Tibial artery (tissue), 4 donors: ENCODE results near the gene IPO4.

Source experiments
- DNase-seq, 2 donors: peaks; one replicate each; pipeline ENCODE4 v3.0.0-alpha.2; 2019
- H3K27ac ChIP-seq, 2 donors: fragments of 200-600 bp; sonication (generic) in 1 of 2; 1 replicate in 1 of 2; 2 replicates in 1 of 2; pipeline ENCODE4 v1.5.1; 2018 to 2019; ENCODE audit warnings: mild to moderate bottlenecking in 1 of 2
- H3K27me3 ChIP-seq, 2 donors: fragments of 200-600 bp; sonication (generic) in 1 of 2; one replicate each; pipeline versions ENCODE4 v1.5.1 to v1.6.0; 2016 to 2019
- H3K36me3 ChIP-seq, 3 donors: fragments of 200-600 bp; sonication (generic) in 2 of 3; one replicate each; pipeline ENCODE4 v1.5.1; 2016 to 2019; ENCODE audit warnings: mild to moderate bottlenecking in 2 of 3
- H3K4me1 ChIP-seq, 4 donors: fragments of 200-600 bp; sonication (generic) in 2 of 4; 1 replicate in 3 of 4; 2 replicates in 1 of 4; pipeline ENCODE4 v1.5.1; 2016 to 2019
- H3K4me3 ChIP-seq, 2 donors: fragments of 200-600 bp; sonication (generic) in 1 of 2; 1 replicate in 1 of 2; 2 replicates in 1 of 2; pipeline ENCODE4 v1.5.1; 2018 to 2019; ENCODE audit warnings: mild to moderate bottlenecking in 2 of 2
- H3K9me3 ChIP-seq, 3 donors: fragments of 200-600 bp; sonication (generic) in 1 of 3; one replicate each; pipeline ENCODE4 v1.5.1; 2016 to 2019
- intact Hi-C: fragments of 100-400 bp; cut with DNase I; formaldehyde crosslinking; loops from one replicate; pipeline ENCODE4 v1.15.0; 2023; ENCODE audit warnings: low total_unique reads
- TF ChIP-seq, protein P1 (sequence below), 2 experiments: fragments of 200-600 bp in 1 of 2; fragments of 450-650 bp in 1 of 2; IDR thresholded peaks; one replicate each; pipeline ENCODE4 v1.5.1; 2017 to 2019; ENCODE audit warnings: antibody characterized with exemption in 2 of 2, mild to moderate bottlenecking in 1 of 2, moderate library complexity in 1 of 2

The IPO4 gene

DNA sequence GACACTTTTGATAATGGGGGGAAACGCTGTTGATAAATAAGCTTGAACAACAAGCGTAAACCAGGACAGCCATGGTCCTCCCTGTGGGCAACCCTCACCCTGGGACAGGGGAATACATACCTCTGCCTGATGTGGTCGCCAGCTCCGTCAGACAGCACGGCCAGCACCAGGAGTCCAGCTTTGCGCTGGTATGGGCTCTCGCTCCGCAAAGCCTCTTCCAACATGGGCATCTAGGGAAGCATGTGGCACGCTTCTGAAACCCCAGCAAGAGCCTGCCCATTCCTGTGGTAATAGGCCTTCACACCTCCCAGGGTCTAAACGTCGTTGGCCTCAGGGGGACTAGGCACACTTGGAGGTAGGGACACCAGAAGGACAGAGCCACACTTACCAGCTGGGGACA lies 2.9 kb downstream of the IPO4 start:
- Histone ChIP-seq H3K4me3 (no peak overlapping the region), H3K4me1 (peaks cover 0 to 24% (median 17%) of the 10 kb centered on the region in 4 donors), H3K27me3 (no peaks in the 10 kb centered on the region), H3K36me3 (peaks cover 47 to 78% (median 63%) of the 10 kb centered on the region in 3 donors), H3K9me3 (no peaks in the 10 kb centered on the region), H3K27ac (no peak overlapping the region)
- TF ChIP-seq, protein P1, sequence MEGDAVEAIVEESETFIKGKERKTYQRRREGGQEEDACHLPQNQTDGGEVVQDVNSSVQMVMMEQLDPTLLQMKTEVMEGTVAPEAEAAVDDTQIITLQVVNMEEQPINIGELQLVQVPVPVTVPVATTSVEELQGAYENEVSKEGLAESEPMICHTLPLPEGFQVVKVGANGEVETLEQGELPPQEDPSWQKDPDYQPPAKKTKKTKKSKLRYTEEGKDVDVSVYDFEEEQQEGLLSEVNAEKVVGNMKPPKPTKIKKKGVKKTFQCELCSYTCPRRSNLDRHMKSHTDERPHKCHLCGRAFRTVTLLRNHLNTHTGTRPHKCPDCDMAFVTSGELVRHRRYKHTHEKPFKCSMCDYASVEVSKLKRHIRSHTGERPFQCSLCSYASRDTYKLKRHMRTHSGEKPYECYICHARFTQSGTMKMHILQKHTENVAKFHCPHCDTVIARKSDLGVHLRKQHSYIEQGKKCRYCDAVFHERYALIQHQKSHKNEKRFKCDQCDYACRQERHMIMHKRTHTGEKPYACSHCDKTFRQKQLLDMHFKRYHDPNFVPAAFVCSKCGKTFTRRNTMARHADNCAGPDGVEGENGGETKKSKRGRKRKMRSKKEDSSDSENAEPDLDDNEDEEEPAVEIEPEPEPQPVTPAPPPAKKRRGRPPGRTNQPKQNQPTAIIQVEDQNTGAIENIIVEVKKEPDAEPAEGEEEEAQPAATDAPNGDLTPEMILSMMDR (IDR thresholded peaks at IDR 0.05): no peak
- no peak for DNase-seq
- intact Hi-C loops: loop anchor here (5.0 kb wide), 1 partner anchor 38 kb away; the partner anchor contains the start of genes PSME2 and RNF31

DNA sequence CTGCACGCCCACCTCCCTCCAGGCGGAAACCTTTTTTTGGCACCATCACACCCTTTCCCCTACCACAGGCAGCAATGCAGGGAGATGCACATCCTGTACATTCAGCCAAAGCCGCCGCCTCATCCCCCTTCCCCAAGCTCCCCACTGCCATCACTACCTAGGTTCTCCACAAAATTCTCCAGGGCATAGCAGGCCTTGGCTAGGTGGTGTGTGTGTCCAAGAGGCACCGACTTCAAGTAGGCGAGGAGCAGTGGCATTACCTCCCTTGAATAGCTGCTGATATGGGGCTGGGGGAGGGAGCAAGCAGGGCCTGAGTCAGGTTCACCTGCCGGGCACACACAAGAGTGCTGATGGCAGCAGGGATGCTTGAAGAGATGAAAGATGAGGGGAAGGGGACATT lies 3.6 kb downstream of the IPO4 start:
- Histone ChIP-seq H3K4me1 (peaks cover 0 to 24% (median 17%) of the 10 kb centered on the region in 4 donors), H3K9me3 (no peaks in the 10 kb centered on the region), H3K36me3 (peaks cover 47 to 79% (median 65%) of the 10 kb centered on the region in 3 donors), H3K27ac (no peak overlapping the region), H3K4me3 (no peak overlapping the region), H3K27me3 (no peaks in the 10 kb centered on the region)
- no peak for DNase-seq
- TF ChIP-seq, protein P1 (IDR thresholded peaks at IDR 0.05): no peak
- intact Hi-C loops: loop anchor here (5.0 kb wide), 1 partner anchor 38 kb away; the partner anchor contains the start of genes PSME2 and RNF31

DNA sequence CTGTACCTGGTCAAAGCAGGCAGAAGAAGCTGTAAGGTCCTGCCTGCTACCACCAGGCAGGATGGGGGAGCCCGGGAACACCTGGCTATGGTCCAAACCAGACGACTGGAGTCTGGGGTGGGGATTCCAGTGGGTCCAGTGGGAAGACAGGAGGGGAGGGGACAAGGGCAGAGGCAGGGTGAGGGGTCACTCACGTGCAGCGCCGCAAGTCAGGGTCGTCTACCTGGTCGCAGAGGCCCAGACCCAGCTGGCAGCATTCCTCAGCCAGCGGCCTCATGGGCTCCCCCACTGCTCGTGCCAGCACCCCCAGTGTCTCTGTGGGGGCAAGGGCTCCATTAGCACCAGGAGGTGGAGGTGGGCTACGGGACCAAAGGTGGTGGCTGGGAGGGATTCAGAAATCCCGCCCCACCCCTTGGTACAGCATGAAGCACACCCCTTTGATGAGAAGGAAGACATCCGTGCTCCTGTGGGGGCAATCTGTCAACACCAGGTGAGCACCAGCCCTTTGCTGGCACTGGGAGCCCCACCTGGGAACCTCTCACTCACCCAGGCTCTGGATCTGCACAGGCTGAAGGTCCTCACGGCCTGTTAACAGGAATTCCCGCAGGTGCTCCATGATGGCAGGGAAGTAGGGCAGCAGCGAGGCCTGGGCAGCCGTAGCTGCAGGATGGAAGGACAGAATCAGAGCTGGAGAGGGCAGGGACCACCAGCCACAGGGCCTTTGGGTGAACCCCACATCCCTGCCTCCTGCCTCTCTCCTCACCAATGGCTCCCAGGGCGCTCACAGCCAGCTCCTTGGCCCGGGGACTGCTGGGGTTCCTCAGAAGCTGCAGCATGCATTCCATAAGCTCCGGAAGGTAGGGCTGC lies 4.3 kb downstream of the IPO4 start:
- peaks cover 47 to 79% (median 71%) of the 10 kb centered on the region in 3 donors for H3K36me3 ChIP-seq

DNA sequence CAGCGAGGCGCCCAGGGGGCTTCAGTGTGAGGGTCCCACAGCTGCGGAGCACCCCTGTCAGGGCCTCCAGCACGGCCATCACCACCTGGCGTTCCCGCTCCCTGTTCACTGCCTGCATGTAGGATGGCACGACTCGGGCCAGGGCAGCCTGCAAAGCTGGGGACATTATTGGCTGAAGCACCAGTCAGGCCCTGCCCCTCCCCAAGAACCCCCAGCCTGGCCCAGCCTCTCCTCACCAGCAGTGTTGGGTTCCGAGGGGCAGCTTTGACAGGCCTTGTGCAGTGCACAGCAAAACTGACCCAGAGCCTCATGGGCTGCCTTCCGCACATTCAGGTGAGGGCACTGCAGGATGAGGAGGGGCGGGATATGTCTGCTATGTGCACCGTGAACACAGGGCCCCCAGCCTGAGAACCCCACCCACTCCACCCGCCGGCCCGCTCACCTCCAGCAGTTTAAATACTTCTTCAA lies 5.6 kb downstream of the IPO4 start:
- H3K36me3 ChIP-seq: peaks cover 47 to 91% (median 78%) of the 10 kb centered on the region in 3 donors
- DNase-seq: no peak
- intact Hi-C loops: no loop called here
- no peak overlapping the region for H3K27ac ChIP-seq
- no peaks in the 10 kb centered on the region for H3K9me3 ChIP-seq
- TF ChIP-seq, protein P1 (IDR thresholded peaks at IDR 0.05): no peak
- H3K4me3 ChIP-seq: no peak overlapping the region
- no peaks in the 10 kb centered on the region for H3K27me3 ChIP-seq
- H3K4me1 ChIP-seq: peaks cover 0 to 11% (median 8%) of the 10 kb centered on the region in 4 donors

More for the DNA sequence above, 4.3 kb downstream of the IPO4 start:
- Histone ChIP-seq H3K9me3 (no peaks in the 10 kb centered on the region), H3K4me1 (peaks cover 0 to 20% (median 16%) of the 10 kb centered on the region in 4 donors), H3K27me3 (no peaks in the 10 kb centered on the region), H3K27ac (no peak overlapping the region), H3K4me3 (no peak overlapping the region)
- intact Hi-C loops: no loop called here
- no peak for DNase-seq
- TF ChIP-seq, protein P1 (IDR thresholded peaks at IDR 0.05): no peak

DNA sequence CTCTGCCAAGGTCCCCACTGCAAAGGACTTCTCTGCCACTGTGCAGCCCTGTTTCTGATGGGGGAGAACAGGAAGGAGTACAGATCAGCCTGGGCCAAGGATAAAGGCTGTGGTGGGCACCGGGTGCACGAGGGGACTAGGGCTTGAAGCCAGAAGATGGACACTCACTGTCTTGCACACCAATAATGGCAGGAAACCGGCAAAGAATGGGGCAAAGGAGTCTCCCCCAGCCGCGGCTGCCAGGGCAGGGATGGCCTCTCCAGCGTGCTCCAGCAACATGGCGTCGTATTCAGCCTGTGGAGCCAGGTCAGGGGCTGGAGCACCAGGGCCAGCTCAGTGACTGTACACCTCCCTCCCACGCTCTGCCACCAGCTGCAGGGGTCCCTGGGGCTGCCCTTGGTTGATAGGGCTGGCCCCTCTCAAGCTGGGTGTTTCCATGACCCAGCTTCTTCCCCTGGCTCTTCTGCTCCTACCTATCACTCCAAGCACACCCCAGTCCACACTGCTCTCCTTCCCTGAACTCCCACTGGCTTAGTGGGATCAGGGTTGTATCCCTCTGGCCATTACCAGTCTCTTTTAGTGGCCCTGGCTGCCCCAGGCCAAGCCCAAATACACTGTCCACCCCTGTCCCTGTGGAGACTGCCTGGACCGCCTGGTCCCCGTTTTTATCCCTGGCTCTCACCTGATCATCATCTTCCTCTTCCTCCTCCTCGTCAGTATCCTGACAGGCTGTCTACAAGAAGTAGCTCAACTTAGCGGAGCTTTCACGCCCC lies 6.3 kb downstream of the IPO4 start:
- DNase-seq: no peak
- intact Hi-C loops: no loop called here
- H3K4me3 ChIP-seq: no peak overlapping the region
- TF ChIP-seq, protein P1 (IDR thresholded peaks at IDR 0.05): no peak
- H3K9me3 ChIP-seq: no peaks in the 10 kb centered on the region
- peaks cover 47 to 99% (median 78%) of the 10 kb centered on the region in 3 donors for H3K36me3 ChIP-seq
- H3K27me3 ChIP-seq: no peaks in the 10 kb centered on the region
- peaks cover 0 to 4% (median under 1%) of the 10 kb centered on the region in 4 donors for H3K4me1 ChIP-seq
- no peak overlapping the region for H3K27ac ChIP-seq
